GM12878 (cell line): ENCODE measurements around the gene PRKCE. TPM values are rescaled to one million over a fixed set of nuclear protein-coding genes. Genes with fewer than 3 reads are reported as not detected.

ENCODE experiments used
- ATAC-seq: fragments of 200-7000 bp; cut with Tn5 transposase; 3 replicates; pipeline ENCODE4 v1.9.1; 2020; ENCODE audit warnings: mild to moderate bottlenecking, moderate library complexity
- BruUV-seq: library from RNA; stranded (reverse); fragments of 400-500 nt; replicated peaks from 2 replicates; lab custom pipeline; 2021; lab: Mats Ljungman, UMichigan
- CTCF ChIA-PET: fragments of 300-600 bp; sonication (Branson Sonifier 250); formaldehyde crosslinking; extraction: SDS; loops from one replicate; lab custom pipeline; 2021; ENCODE audit warnings: inconsistent platforms; lab: Yijun Ruan, JAX
- POLR2A ChIA-PET: fragments of 350-600 bp; formaldehyde crosslinking; extraction: SDS; loops from one replicate; lab custom pipeline; 2021; ENCODE audit warnings: inconsistent platforms; lab: Charles Lee
- RAD21 ChIA-PET: fragments of 300-600 bp; sonication (Branson Sonifier 250); formaldehyde crosslinking; loops from one replicate; lab custom pipeline; 2023; ENCODE audit warnings: antibody characterized with exemption; ENCODE audit not compliant: unreplicated experiment; lab: Charles Lee
- SMC1A ChIA-PET: fragments of 300-600 bp; sonication (Branson Sonifier 250); formaldehyde crosslinking; loops from one replicate; lab custom pipeline; 2023; ENCODE audit not compliant: unreplicated experiment, uncharacterized antibody; lab: Charles Lee
- DNase-seq: peaks from one replicate; pipeline ENCODE4 v3.0.0-alpha.2; 2011; ENCODE audit warnings: low read depth, low spot score
- FAIRE-seq: peaks from 3 replicates; lab custom pipeline; 2011; peaks lifted over from hg19 to GRCh38; lab: Jason Lieb, UNC
- H2AFZ ChIP-seq: 2 replicates; pipeline ENCODE4 v1.6.0; 2011; ENCODE audit warnings: low read depth, low read length, control low read depth; ENCODE audit not compliant: control insufficient read depth
- H3K27ac ChIP-seq: 2 replicates; pipeline ENCODE4 v1.5.1; 2011; ENCODE audit warnings: control low read depth; ENCODE audit not compliant: control insufficient read depth, insufficient read depth
- H3K27me3 ChIP-seq, 2 experiments: replicated peaks in 1 of 2; 2 replicates each; pipeline versions ENCODE4 v1.6.0 to v1.6.1; 2011; ENCODE audit warnings: low read length in 1 of 2; ENCODE audit not compliant: control insufficient read depth in 2 of 2, insufficient read depth in 2 of 2
- H3K36me3 ChIP-seq, 2 experiments: 2 replicates each; pipeline ENCODE4 v1.5.1; 2011; ENCODE audit warnings: low read length in 1 of 2; ENCODE audit not compliant: control insufficient read depth in 2 of 2, insufficient read depth in 2 of 2
- H3K4me1 ChIP-seq: 2 replicates; pipeline ENCODE4 v1.6.1; 2011; ENCODE audit warnings: mild to moderate bottlenecking, low read length, moderate library complexity, mixed read lengths; ENCODE audit not compliant: control insufficient read depth, insufficient read depth
- H3K4me2 ChIP-seq: 2 replicates; pipeline ENCODE4 v1.6.0; 2011; ENCODE audit warnings: control low read depth; ENCODE audit not compliant: control insufficient read depth, insufficient read depth
- H3K4me3 ChIP-seq: fragments of 200-600 bp; sonication (generic); 2 replicates; pipeline ENCODE4 v1.5.1; 2016
- H3K79me2 ChIP-seq: 2 replicates; pipeline ENCODE4 v1.6.0; 2011; ENCODE audit warnings: low read length; ENCODE audit not compliant: control insufficient read depth, insufficient read depth
- H3K9ac ChIP-seq: 2 replicates; pipeline ENCODE4 v1.8.0; 2011; ENCODE audit warnings: low read length, control low read depth, mixed read lengths; ENCODE audit not compliant: control insufficient read depth, insufficient read depth
- H3K9me3 ChIP-seq: replicated peaks from 3 replicates; pipeline ENCODE4 v1.5.1; 2011; ENCODE audit warnings: mild to moderate bottlenecking, low read length; ENCODE audit not compliant: control insufficient read depth, insufficient read depth
- H4K20me1 ChIP-seq: 2 replicates; pipeline ENCODE4 v1.6.0; 2011; ENCODE audit not compliant: control insufficient read depth, insufficient read depth
- CEBPB ChIP-seq, 2 experiments: fragments of 150-350 bp in 1 of 2; IDR thresholded peaks; 2 replicates each; pipeline ENCODE4 v1.6.1; 2012 to 2014; ENCODE audit warnings: low read depth in 2 of 2, low read length in 2 of 2, borderline replicate concordance in 1 of 2, inconsistent platforms in 1 of 2
- JUND ChIP-seq: IDR thresholded peaks from 2 replicates; pipeline ENCODE4 v1.6.1; 2012; ENCODE audit warnings: low read depth, mild to moderate bottlenecking, low read length, improper control_type of control experiment, moderate library complexity
- MYC ChIP-seq: IDR thresholded peaks from 2 replicates; pipeline ENCODE4 v1.6.1; 2011; ENCODE audit warnings: mild to moderate bottlenecking, low read length, moderate library complexity, inconsistent platforms; ENCODE audit not compliant: insufficient read depth, insufficient replicate concordance, insufficient read length, severe bottlenecking
- NR2C1 ChIP-seq: fragments of 450-650 bp; IDR thresholded peaks from 2 replicates; pipeline ENCODE4 v1.6.1; 2017; ENCODE audit warnings: antibody characterized with exemption, mild to moderate bottlenecking, moderate library complexity
- RUNX3 ChIP-seq: IDR thresholded peaks from 2 replicates; pipeline ENCODE4 v1.6.1; 2012; ENCODE audit warnings: low read length, inconsistent platforms
- TCF7 ChIP-seq: IDR thresholded peaks from 2 replicates; pipeline ENCODE4 v1.6.1; 2014; ENCODE audit warnings: antibody characterized with exemption, borderline replicate concordance
- WGBS: methylation state at CpG from one replicate; pipeline ENCODE4 v1.1.6; 2016; ENCODE audit warnings: low lambda C conversion rate; ENCODE audit not compliant: insufficient replicate concordance, insufficient coverage; ENCODE audit errors: missing lambda C conversion rate; 5-methylcytosine and 5-hydroxymethylcytosine counted together
- in situ Hi-C: fragments of 300-500 bp; cut with MboI; formaldehyde crosslinking; loops from 9 replicates; pipeline ENCODE4 v1.14.3; 2018; ENCODE audit warnings: mixed read lengths
- intact Hi-C: fragments of 100-400 bp; cut with micrococcal nuclease; formaldehyde crosslinking; loops from one replicate; pipeline ENCODE4 v1.14.2; 2022; ENCODE audit not compliant: unreplicated experiment
- polyA plus RNA-seq, 11 experiments: library from polyadenylated mRNA; depleted of rRNA in 4 of 11; unstranded in 6 of 11; stranded (reverse) in 5 of 11; fragments of >200 nt; fragmentation: Nextera tagmentation in 4 of 11; fragmentation: Illumina TruSeq in 1 of 11; extraction: Ambion mirVana in 4 of 11; extraction: Trizol in 1 of 11; gene quantifications; 1 replicate in 1 of 11; 2 replicates in 10 of 11; pipeline versions ENCODE4 v1.2.1 to v1.2.3, GENCODE V29; 2011 to 2016; ENCODE audit warnings: inconsistent platforms in 2 of 11, missing spikeins in 2 of 11, low read depth in 1 of 11
- total RNA-seq, 4 experiments: library from RNA; depleted of rRNA in 3 of 4; stranded (reverse); fragments of >200 nt in 3 of 4; fragmentation: Illumina TruSeq in 1 of 4; extraction: Trizol in 1 of 4; gene quantifications; 2 replicates each; pipeline versions ENCODE4 v1.2.1 to v1.2.3, GENCODE V29; 2013 to 2021
- TF ChIP-seq, protein P1 (sequence below): IDR thresholded peaks from 2 replicates; pipeline ENCODE4 v1.6.1; 2011; ENCODE audit warnings: low read depth, low read length, improper control_type of control experiment, borderline replicate concordance
- TF ChIP-seq, protein P2 (sequence below): IDR thresholded peaks from 2 replicates; pipeline ENCODE4 v1.6.1; 2011; ENCODE audit warnings: borderline replicate concordance, low read depth, mild to moderate bottlenecking, moderate library complexity, low read length; ENCODE audit not compliant: insufficient read depth, poor library complexity, severe bottlenecking
- TF ChIP-seq, protein P3 (sequence below): fragments of 450-650 bp; IDR thresholded peaks from 2 replicates; pipeline ENCODE4 v1.6.1; 2017; ENCODE audit warnings: mild to moderate bottlenecking

Gene PRKCE
- total and polyA plus RNA-seq, 10 of the 15 experiments (the other 5 are each of a cell fraction or from before 2014, with no cell fraction given): 2.6 to 28.2 (median 11.3) TPM

DNA sequence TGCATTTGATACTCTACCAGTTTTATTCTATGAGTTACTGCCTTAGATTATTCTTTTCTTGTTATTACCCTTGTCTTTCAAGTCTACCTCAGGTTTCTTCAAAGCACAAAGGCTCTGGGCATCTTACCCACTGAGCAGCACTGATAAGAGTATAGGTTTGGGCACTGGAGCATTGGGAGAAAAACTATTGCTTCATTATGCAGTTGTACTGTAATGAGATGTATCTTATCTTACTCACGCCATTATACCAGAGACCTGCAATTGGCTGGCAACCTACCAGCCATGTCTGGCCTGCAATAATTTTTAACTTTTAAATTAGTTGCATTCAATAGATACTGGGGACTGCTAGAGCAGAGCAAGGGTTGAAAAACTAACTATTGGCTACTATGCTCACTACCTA is 21.5 kb upstream of the PRKCE start:
- FAIRE-seq (no peak), DNase-seq (no peak), ATAC-seq (no peak)
- 43% methylated on average over 1 of the region's 1 CpG for WGBS
- intact Hi-C loops (loop anchor here (10.0 kb wide), 1 partner anchor 825 kb away; no protein-coding TSS in a partner anchor), in situ Hi-C loops (loop anchor here (10.0 to 25.0 kb wide), 2 partner anchors 645 to 732 kb away; no protein-coding TSS in a partner anchor)
- Histone ChIP-seq H3K79me2 (no peaks in the 10 kb centered on the region), H3K9ac (no peak overlapping the region), H4K20me1 (0 out of 2 replicates have a peak, but pooled peaks cover 2% of the 10 kb centered on the region), H2AFZ (no peak overlapping the region), H3K9me3 (no peaks in the 10 kb centered on the region), H3K4me1 (no peaks in the 10 kb centered on the region), H3K36me3 (no peaks in the 10 kb centered on the region), H3K4me3 (no peak overlapping the region), H3K4me2 (no peak overlapping the region), H3K27me3 (peaks cover 0 to 7% of the 10 kb centered on the region in 2 experiments; a peak in 1 of 4 replicates), H3K27ac (no peak overlapping the region)
- ChIA-PET SMC1A (no interaction called here), CTCF (no interaction called here), POLR2A (no interaction called here), RAD21 (no interaction called here)
- BruUV-seq: no TSS peak
- TF ChIP-seq JUND: no peak
- TF ChIP-seq RUNX3: no peak
- TF ChIP-seq, protein P1, sequence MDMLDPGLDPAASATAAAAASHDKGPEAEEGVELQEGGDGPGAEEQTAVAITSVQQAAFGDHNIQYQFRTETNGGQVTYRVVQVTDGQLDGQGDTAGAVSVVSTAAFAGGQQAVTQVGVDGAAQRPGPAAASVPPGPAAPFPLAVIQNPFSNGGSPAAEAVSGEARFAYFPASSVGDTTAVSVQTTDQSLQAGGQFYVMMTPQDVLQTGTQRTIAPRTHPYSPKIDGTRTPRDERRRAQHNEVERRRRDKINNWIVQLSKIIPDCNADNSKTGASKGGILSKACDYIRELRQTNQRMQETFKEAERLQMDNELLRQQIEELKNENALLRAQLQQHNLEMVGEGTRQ: no peak
- TF ChIP-seq TCF7: no peak
- TF ChIP-seq NR2C1: no peak
- no peak for TF ChIP-seq MYC
- TF ChIP-seq CEBPB (IDR thresholded peaks at IDR 0.05; ENCODE audit: borderline replicate concordance in 1 of 2, low read depth in 2 of 2, low read length in 2 of 2): no peak
- TF ChIP-seq, protein P2, sequence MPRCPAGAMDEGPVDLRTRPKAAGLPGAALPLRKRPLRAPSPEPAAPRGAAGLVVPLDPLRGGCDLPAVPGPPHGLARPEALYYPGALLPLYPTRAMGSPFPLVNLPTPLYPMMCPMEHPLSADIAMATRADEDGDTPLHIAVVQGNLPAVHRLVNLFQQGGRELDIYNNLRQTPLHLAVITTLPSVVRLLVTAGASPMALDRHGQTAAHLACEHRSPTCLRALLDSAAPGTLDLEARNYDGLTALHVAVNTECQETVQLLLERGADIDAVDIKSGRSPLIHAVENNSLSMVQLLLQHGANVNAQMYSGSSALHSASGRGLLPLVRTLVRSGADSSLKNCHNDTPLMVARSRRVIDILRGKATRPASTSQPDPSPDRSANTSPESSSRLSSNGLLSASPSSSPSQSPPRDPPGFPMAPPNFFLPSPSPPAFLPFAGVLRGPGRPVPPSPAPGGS: no peak
- TF ChIP-seq, protein P3, sequence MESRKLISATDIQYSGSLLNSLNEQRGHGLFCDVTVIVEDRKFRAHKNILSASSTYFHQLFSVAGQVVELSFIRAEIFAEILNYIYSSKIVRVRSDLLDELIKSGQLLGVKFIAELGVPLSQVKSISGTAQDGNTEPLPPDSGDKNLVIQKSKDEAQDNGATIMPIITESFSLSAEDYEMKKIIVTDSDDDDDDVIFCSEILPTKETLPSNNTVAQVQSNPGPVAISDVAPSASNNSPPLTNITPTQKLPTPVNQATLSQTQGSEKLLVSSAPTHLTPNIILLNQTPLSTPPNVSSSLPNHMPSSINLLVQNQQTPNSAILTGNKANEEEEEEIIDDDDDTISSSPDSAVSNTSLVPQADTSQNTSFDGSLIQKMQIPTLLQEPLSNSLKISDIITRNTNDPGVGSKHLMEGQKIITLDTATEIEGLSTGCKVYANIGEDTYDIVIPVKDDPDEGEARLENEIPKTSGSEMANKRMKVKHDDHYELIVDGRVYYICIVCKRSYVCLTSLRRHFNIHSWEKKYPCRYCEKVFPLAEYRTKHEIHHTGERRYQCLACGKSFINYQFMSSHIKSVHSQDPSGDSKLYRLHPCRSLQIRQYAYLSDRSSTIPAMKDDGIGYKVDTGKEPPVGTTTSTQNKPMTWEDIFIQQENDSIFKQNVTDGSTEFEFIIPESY: no peak
